ENCODE results near the gene MACROD1. TPM values are rescaled to one million over a fixed set of nuclear protein-coding genes. Genes with fewer than 3 reads are reported as not detected.

The MACROD1 gene
- total RNA-seq, 2 experiments from 2014 or later, result 14.4 to 14.6 TPM

DNA sequence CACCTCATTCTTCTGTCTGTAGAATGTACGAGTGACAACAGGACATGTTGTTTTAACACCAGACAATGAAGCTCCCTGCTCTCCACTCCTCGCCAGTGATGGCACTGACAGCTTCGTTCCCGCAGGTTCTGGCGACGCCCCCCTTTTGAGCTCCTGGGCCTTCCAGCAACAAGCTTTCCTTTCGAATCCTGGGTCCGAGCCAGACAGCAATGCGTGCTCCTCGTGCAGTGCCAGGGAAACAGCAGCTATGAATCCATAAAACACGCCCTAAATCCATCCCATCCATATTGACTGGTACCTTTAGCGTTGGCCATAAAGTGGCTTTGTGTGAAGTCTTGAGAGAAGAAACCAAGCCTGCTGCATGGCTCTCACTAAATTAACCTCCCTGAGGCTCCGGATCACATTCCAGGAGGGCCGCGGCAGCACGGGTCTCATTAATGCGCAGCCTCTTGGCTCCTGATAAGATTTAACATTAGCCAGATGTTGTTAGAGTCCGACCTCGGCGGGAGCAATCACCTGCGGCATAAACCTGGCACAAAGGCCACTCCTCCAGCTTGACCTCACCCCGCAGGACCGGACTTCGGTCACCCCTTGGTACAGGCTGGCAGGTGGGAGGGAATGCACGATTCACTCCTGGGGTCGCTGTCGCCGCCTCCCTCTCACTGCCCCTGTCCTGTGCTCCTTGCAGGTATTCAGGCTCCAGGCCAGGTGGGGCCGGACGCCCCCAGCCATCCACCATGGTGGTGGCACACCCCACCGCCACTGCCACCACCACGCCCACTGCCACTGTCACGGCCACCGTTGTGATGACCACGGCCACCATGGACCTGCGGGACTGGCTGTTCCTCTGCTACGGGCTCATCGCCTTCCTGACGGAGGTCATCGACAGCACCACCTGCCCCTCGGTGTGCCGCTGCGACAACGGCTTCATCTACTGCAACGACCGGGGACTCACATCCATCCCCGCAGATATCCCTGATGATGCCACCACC, 50.1 kb downstream of the MACROD1 start:
- Mint-ChIP-seq H3K27me3 (ENCODE audit: low read depth) (no peaks in the 10 kb centered on the region), H3K4me1 (ENCODE audit: low read depth) (no peaks in the 10 kb centered on the region), H3K9me3 (ENCODE audit: insufficient read depth) (no peaks in the 10 kb centered on the region), H3K27ac (no peak overlapping the region), H3K36me3 (ENCODE audit: low read depth) (no peaks in the 10 kb centered on the region), H3K4me3 (no peak overlapping the region)
- no peak for ATAC-seq
- CTCF ChIA-PET, result no interaction called here
- POLR2A ChIA-PET, result no interaction called here
- DNase-seq, result no peak

- no peak for ATAC-seq
- no peaks in the 10 kb centered on the region for H3K27me3 Mint-ChIP-seq (ENCODE audit: low read depth)
- POLR2A ChIA-PET, result no interaction called here
- H3K36me3 Mint-ChIP-seq (ENCODE audit: low read depth), result no peaks in the 10 kb centered on the region
- DNase-seq, result no peak
- no peak overlapping the region for H3K27ac Mint-ChIP-seq
- H3K9me3 Mint-ChIP-seq (ENCODE audit: insufficient read depth), result no peaks in the 10 kb centered on the region
- no peaks in the 10 kb centered on the region for H3K4me1 Mint-ChIP-seq (ENCODE audit: low read depth)
- H3K4me3 Mint-ChIP-seq, result no peak overlapping the region
- CTCF ChIA-PET, result no interaction called here
Measured at GRCh38 chr11:64114231-64114630, 51.7 kb downstream of the MACROD1 start.

DNA sequence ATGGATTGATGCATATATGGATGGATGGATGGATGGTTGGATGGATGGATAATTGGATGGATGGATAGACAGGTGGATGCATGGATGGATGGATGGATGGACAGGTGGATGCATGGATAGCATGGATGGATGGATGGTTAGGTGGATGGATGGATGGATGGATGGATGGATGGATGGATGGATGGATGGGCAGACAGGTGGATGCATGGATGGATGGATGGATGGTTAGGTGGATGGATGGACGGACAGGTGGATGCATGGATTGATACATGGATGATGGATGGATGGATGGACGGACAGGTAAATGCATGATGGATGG, 52.5 kb downstream of the MACROD1 start:
- H3K9me3 Mint-ChIP-seq (ENCODE audit: insufficient read depth), result no peaks in the 10 kb centered on the region
- no peaks in the 10 kb centered on the region for H3K4me1 Mint-ChIP-seq (ENCODE audit: low read depth)
- no peak overlapping the region for H3K4me3 Mint-ChIP-seq
- CTCF ChIA-PET, result no interaction called here
- no peaks in the 10 kb centered on the region for H3K36me3 Mint-ChIP-seq (ENCODE audit: low read depth)
- ATAC-seq (no peak), DNase-seq (no peak)
- H3K27ac Mint-ChIP-seq, result no peak overlapping the region
- no peaks in the 10 kb centered on the region for H3K27me3 Mint-ChIP-seq (ENCODE audit: low read depth)
- POLR2A ChIA-PET, result no interaction called here

DNA sequence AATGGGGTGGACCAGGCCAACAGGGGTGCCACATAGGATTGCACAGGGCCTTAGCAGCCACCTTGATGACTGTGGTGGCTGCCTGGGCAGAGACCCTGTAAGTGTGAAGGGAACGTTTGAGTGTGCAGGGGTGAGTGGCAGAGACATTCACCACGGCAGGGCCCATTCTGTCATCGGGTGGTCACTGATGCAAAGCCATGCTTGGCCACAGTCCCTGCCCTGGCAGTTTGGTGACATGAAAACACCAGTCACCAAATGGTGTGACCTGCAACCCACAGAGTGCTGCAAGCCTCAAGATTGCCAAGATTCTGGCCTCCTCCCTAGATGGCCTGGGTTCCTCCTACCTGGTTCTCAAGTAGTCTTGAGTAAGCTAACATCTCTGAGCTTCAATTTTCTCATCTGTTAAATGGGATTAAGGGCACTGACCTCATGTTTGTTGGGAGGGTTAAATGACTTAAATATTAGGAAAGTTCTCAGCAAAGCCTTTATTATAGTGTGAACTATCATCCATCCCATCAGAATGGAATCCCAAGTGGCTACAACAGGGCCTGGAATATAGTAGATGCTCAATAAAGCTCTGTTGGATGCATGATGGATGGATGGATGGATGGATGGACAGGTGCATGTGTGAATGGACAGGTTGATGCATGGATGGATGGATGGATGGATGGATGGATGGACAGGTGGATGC, 53.0 kb downstream of the MACROD1 start:
- no peak for DNase-seq
- H3K27ac Mint-ChIP-seq, result no peak overlapping the region
- H3K27me3 Mint-ChIP-seq (ENCODE audit: low read depth), result no peaks in the 10 kb centered on the region
- H3K36me3 Mint-ChIP-seq (ENCODE audit: low read depth), result no peaks in the 10 kb centered on the region
- H3K4me3 Mint-ChIP-seq, result no peak overlapping the region
- ChIA-PET CTCF (no interaction called here), POLR2A (no interaction called here)
- no peaks in the 10 kb centered on the region for H3K4me1 Mint-ChIP-seq (ENCODE audit: low read depth)
- no peak for ATAC-seq
- no peaks in the 10 kb centered on the region for H3K9me3 Mint-ChIP-seq (ENCODE audit: insufficient read depth)

DNA sequence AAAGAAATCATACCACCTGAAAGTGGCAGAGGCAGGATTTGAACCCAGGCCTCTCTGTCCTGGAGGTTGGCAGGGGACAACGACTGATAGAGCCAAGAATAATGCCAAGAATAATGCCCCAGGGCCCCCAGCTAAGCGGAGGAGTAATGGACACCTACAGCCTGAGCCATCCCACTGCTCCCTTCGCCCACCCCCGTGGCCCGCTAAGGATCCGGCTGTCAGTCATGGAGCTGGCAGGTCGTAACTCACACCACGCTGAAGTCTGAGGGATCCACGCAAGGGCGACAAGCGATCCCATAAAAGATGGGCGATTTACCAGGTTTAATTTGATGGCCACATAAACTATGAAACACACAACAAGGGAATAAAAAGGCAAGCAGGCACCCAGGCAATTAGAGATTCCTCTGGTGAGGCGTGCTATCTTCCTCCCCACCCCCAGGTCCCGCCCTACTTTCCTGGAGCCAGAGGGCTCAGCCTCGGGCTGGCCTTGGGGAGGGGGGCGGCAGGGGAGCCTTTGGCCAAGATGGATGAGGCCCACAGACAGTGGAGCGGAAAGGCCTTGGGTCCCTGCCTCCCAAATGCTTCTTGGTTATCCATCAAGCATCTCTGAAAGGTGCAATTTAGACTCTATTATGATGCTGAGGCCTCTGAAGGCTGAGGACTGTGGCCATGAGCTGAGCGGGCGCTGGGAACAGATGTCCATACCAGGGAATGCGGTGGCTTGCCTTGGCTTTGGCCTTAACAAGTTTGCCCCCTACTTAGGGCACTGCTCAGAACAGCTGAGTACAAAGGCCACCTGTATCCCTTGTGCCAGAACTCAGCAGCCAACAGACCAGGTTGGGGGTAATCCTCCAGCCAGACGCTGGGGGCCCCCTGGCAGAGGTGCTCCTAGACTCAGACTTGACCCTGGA, 55.2 kb downstream of the MACROD1 start:
- Mint-ChIP-seq H3K27me3 (ENCODE audit: low read depth) (no peaks in the 10 kb centered on the region), H3K36me3 (ENCODE audit: low read depth) (no peaks in the 10 kb centered on the region), H3K4me3 (no peak overlapping the region), H3K9me3 (ENCODE audit: insufficient read depth) (no peaks in the 10 kb centered on the region), H3K27ac (no peak overlapping the region), H3K4me1 (ENCODE audit: low read depth) (no peaks in the 10 kb centered on the region)
- ATAC-seq (no peak), DNase-seq (no peak)
- POLR2A ChIA-PET, result interaction anchor here (0.5 kb wide), 1 partner anchor 8 kb away, joined by 5 read pairs; no protein-coding TSS in a partner anchor
- CTCF ChIA-PET, result no interaction called here

DNA sequence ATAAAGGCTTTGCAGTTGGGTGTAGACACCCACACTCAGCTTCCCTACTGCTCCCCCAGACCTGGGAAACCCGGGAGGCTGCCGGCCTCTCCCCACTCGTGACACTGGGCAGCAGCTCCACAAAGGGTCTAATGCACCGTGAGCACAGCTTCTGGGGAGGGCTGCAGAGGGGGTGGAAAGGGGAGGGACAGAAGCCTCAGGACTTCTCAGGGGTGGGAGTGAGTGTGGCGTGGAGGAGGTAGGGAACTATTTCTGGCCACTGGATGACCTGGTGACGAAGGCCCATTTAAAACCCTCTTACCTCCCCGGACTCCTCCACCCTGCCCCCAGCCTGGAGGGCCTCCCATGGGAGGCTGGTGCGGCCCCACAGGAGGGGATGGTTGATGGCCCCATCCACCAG, 56.6 kb downstream of the MACROD1 start:
- Mint-ChIP-seq H3K4me1 (ENCODE audit: low read depth) (no peaks in the 10 kb centered on the region), H3K36me3 (ENCODE audit: low read depth) (no peaks in the 10 kb centered on the region), H3K27me3 (ENCODE audit: low read depth) (no peaks in the 10 kb centered on the region), H3K4me3 (no peak overlapping the region), H3K27ac (no peak overlapping the region), H3K9me3 (ENCODE audit: insufficient read depth) (no peaks in the 10 kb centered on the region)
- ATAC-seq (no peak), DNase-seq (no peak)
- POLR2A ChIA-PET, result no interaction called here
- CTCF ChIA-PET, result no interaction called here

DNA sequence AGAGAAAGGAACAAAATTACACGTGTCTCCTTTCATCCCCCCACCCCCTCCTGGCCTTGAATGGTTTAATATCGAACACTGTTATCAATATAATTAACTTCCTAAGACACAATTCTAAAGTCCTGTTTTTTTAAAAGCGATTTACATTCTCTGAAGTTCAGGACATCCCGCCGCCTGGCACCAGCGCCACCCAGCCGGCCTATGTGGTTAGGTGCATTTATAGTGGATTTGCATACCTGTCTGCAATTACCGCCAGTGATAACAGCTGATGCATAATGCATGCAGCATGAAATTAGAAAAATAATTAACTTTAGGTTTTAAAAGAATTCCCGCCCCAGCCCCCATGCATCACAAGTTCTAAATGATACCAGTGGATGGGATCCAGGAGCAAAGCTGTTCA, 58.6 kb downstream of the MACROD1 start:
- no peak overlapping the region for H3K4me3 Mint-ChIP-seq
- DNase-seq, result no peak
- no peaks in the 10 kb centered on the region for H3K27me3 Mint-ChIP-seq (ENCODE audit: low read depth)
- CTCF ChIA-PET, result no interaction called here
- H3K36me3 Mint-ChIP-seq (ENCODE audit: low read depth), result no peaks in the 10 kb centered on the region
- no peak overlapping the region for H3K27ac Mint-ChIP-seq
- H3K9me3 Mint-ChIP-seq (ENCODE audit: insufficient read depth), result no peaks in the 10 kb centered on the region
- ATAC-seq, result no peak
- POLR2A ChIA-PET, result no interaction called here
- no peaks in the 10 kb centered on the region for H3K4me1 Mint-ChIP-seq (ENCODE audit: low read depth)

DNA sequence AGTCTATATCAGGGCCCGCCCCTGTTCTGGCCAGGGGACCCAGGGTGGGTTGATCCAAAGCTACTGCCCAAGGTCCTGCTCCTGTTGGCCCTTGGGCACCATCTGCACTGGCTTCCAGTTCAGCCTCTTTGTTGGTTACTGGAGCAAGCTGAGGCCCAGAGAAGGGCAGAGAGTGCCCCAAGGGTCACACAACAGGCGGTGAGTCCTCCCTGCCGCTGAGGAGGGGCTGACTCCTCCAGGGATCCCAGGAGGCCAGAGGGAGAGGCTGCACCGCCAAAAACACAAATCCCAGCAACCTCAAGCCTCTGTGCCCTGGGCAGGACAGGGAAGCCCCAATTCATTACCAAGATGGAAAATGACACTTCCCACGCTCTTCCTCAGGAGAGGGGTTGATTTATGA, 61.3 kb downstream of the MACROD1 start:
- Mint-ChIP-seq H3K4me3 (no peak overlapping the region), H3K27me3 (ENCODE audit: low read depth) (no peaks in the 10 kb centered on the region), H3K36me3 (ENCODE audit: low read depth) (no peaks in the 10 kb centered on the region), H3K27ac (no peak overlapping the region), H3K4me1 (ENCODE audit: low read depth) (no peaks in the 10 kb centered on the region), H3K9me3 (ENCODE audit: insufficient read depth) (no peaks in the 10 kb centered on the region)
- DNase-seq, result no peak
- ChIA-PET POLR2A (no interaction called here), CTCF (no interaction called here)
- no peak for ATAC-seq

- CTCF ChIA-PET, result no interaction called here
- Mint-ChIP-seq H3K4me3 (no peak overlapping the region), H3K9me3 (ENCODE audit: insufficient read depth) (no peaks in the 10 kb centered on the region), H3K27ac (no peak overlapping the region), H3K27me3 (ENCODE audit: low read depth) (no peaks in the 10 kb centered on the region), H3K4me1 (ENCODE audit: low read depth) (no peaks in the 10 kb centered on the region), H3K36me3 (ENCODE audit: low read depth) (no peaks in the 10 kb centered on the region)
- ATAC-seq, result no peak
- POLR2A ChIA-PET, result interaction anchor here (0.6 kb wide), 1 partner anchor 8 kb away, joined by 5 read pairs; no protein-coding TSS in a partner anchor
- no peak for DNase-seq
Measured at GRCh38 chr11:64103277-64103985, 62.5 kb downstream of the MACROD1 start.

GRCh38 chr11:64102005-64102738, 63.7 kb downstream of the MACROD1 start:
- Mint-ChIP-seq H3K27me3 (ENCODE audit: low read depth) (no peaks in the 10 kb centered on the region), H3K4me1 (ENCODE audit: low read depth) (no peaks in the 10 kb centered on the region), H3K27ac (no peak overlapping the region), H3K36me3 (ENCODE audit: low read depth) (no peaks in the 10 kb centered on the region), H3K9me3 (ENCODE audit: insufficient read depth) (no peaks in the 10 kb centered on the region), H3K4me3 (no peak overlapping the region)
- no peak for DNase-seq
- CTCF ChIA-PET, result no interaction called here
- POLR2A ChIA-PET, result no interaction called here
- ATAC-seq, result no peak

DNA sequence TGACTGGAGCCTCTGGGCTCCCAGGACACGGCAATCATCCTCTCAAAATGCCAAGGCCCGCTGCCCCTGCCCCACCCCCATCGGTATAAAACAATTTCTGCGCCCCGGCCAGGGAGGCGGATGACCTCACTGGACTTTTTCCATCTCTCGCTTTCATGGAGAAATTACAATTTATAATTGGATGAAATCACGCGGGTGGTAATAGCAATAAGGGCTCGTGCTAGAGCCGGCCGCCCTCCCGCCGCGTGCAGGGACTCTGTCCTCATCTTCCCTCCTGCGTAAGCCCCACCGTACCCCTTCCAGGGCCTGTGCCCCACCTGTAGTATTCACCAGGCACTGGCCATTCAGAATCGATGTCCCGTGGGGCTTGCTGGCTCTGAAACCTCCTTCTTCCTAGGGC, 64.5 kb downstream of the MACROD1 start:
- H3K4me3 Mint-ChIP-seq, result no peak overlapping the region
- no peak overlapping the region for H3K27ac Mint-ChIP-seq
- CTCF ChIA-PET, result no interaction called here
- ATAC-seq (no peak), DNase-seq (no peak)
- no peaks in the 10 kb centered on the region for H3K27me3 Mint-ChIP-seq (ENCODE audit: low read depth)
- no peaks in the 10 kb centered on the region for H3K36me3 Mint-ChIP-seq (ENCODE audit: low read depth)
- H3K9me3 Mint-ChIP-seq (ENCODE audit: insufficient read depth), result no peaks in the 10 kb centered on the region
- POLR2A ChIA-PET, result no interaction called here
- no peaks in the 10 kb centered on the region for H3K4me1 Mint-ChIP-seq (ENCODE audit: low read depth)
